Limb (tissue), 2 donors: ENCODE results near the gene PAX1.

Experiments used
- DNase-seq, 2 donors: peaks; one replicate each; pipeline ENCODE4 v3.0.0-alpha.2; 2016; ENCODE audit errors: extremely low spot score in 2 of 2

The PAX1 gene

DNA sequence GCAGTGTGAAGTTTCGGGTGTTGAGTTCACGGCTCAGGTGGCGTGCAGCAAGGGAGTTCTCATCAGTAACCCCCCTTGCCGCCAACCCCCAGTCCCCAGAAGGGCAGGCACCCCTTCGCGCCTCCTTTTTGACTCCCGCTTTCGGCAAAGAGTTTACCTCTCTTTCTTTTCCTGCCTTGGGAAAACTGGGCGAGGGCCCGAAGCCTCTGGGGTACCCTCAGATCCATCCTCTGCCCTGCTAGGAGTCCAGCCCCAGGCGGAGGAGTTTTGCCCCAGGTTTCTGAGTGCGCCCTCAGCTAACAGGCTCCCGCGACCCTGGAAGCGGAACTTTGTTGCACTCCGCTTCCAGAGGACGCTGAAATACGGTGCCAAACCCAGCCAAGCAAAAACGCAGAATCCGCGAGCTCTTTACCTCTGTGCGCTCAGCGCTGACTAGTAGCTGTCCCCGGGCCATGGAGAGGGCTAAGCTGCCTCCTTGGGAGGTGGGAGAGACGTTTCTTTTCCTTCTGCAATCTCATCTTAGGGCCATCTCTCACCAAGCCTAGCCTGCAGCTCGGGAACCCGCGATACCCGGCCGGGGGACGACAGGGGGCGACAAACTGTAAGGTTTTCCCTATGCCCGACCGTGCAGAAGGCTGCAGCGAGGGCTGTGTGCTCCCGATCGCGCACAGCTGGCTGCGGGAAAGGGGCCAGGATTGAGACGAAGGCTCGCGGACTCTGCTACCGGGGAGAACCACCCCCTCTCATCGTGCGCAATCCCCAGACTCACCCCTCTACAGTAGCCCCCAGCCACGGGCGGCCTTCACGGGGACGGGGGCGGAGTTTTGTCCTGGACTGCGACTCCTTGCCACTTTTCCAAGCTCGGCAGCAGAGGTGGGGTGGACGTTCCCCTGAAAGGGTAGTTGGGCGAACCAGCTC, 2.7 kb upstream of the PAX1 start:
- DNase-seq, result peak; percentile 82 to 95

DNA sequence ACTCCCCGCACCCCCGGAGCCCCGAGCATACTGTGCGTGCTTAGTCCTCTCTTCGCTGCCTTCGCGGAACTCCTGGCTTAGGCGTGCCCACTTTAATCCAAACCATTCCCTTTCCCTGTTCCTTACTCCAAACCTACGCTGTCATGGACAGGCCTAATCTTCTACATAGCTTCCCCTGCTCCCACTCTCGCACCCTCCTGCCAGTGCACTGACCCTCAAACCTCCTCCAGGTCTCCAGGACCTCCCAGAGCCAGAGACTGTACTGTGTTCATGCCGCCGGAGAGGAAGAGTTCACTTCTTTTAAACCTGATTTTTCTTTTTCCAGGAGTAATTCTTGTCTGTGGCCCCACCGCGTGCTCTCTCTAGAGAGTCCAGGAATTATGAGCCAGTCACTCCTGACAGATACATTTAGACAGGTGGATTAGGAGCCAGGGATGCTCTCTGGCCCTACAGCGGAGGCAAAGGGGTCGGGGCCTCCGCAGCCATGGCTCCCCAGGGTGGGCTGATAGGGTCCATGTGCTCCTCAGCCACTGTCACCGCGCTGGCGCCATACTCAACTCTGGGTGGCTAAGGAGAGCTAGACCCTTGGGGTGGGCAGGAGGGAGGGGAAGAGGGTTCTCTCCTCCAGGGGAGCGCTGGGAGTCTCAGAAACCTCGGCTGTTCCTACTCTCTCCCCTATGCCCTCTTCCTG, 1.6 kb upstream of the PAX1 start:
- DNase-seq, result no peak

DNA sequence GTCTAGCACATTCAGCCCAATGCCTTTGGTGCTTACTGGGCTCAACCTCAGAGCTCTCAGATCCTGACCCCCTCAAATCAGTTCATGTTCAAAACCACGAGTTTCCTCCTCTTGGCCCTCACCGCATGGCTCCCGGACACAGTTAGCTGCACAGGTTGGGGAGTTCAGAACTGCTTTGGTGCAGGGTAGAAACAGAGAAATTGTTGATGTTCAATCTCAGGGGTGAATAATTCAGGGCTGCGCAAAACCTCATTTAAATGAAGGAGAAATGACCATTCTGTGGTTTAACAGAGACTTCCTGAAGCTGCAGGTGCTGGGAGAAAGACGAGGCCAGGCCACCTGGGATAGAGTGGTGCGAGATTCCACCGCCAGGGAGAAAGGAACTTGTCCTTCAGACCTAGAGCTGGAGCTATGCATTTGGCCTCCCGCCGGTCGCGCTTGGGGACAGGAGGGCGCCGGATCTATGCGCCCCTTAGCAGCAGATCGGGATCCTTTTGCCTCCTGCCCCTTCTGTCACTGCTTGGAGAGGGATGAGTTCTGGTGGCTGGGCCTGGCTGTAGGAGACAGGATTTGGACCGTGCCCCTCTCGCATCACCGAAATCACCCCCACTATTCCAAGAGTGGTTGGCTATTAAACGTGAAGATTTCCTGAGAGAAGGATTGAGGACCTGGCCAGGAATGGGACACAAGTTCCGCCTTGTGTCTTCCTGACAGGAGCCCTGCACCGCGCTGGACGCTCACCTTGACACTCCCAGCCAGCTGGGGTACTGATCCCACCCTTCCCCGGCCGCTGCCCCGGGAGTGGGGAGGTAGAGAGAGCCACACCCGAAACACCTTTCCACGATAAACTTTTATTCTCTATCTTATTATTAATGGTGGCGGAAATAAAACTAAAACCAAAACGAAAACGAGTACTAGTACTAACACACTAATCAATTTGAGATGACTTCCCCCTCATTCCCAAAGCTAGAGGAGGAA, 767 bp upstream of the PAX1 start:
- no peak for DNase-seq

DNA sequence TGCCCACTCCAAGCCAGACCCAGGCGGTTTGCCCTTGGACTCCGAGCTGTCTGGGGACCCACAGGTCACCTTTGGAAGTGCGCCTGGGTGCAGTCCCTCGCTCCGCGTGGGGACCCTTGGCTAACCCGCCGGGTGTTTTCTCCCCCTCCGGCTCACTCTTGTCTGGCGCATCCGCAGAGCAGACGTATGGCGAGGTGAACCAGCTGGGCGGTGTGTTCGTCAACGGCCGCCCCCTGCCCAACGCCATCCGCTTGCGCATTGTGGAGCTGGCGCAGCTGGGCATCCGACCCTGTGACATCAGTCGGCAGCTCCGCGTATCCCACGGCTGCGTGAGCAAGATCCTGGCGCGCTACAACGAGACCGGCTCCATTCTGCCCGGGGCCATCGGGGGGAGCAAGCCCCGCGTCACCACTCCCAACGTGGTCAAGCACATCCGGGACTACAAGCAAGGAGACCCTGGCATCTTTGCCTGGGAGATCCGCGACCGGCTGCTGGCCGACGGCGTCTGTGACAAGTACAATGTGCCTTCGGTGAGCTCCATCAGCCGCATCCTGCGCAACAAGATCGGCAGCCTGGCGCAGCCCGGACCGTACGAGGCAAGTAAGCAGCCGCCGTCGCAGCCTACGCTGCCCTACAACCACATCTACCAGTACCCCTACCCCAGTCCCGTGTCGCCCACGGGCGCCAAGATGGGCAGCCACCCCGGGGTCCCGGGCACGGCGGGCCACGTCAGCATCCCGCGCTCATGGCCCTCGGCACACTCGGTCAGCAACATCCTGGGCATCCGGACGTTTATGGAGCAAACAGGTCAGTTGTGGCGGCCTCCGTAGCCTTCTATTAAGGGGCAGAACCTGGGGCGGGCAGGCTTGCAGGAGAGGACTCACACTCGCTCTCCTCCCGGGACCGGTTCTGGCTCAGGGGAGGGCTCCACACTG, 1.1 kb downstream of the PAX1 start:
- DNase-seq, result peak in 1 of 2 donors; percentile 62

DNA sequence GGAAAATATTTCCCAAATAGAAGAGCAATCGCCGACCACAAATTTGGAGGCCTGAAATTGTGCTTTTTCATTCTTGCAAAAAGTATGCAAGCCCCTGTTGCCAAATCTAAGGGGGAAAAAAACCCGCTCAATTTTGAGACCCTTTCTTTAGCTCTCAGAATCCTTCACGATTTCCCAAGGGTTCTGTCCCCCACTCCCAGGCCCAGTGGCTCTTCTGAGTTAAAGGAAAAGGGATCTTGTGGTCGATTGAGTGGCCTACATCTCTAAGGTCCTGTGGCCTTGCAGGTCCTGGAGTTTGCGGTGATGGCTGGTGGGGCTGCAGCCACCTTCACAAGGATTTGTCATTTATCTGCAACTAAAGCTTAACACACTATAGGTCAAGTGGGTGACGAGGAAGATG, 1.8 kb downstream of the PAX1 start:
- DNase-seq, result no peak

DNA sequence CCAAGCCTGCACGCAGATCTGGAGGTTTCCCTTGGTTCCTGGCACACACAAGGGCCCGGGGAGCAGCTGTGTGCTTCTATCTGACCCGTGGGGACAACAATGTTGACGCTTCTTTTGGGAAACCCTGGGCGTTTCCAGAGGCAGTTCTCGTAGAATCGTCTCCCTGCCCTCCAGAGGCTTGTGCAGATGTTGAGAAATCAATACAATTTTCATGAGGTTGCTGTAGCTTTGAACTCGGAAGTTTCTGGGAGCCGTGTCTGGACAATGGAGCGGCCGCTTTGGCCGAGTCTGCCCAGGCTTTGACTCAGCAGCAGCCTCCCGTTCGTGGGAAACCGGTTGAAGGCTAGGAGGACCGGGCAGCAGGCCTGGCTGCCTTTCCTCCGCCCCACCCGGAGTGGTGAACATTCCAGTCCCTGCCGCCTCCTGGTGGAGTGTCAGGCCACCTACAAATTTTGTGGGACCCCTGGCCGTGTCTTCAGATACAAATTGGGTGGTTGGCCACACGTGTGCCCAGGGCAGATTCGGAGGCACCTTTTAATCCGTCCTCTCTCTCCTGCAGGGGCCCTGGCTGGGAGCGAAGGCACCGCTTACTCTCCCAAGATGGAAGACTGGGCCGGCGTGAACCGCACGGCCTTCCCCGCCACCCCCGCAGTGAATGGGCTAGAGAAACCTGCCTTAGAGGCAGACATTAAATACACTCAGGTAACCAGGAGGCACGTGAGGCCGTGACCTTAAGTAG, 2.7 kb downstream of the PAX1 start:
- DNase-seq, result no peak

DNA sequence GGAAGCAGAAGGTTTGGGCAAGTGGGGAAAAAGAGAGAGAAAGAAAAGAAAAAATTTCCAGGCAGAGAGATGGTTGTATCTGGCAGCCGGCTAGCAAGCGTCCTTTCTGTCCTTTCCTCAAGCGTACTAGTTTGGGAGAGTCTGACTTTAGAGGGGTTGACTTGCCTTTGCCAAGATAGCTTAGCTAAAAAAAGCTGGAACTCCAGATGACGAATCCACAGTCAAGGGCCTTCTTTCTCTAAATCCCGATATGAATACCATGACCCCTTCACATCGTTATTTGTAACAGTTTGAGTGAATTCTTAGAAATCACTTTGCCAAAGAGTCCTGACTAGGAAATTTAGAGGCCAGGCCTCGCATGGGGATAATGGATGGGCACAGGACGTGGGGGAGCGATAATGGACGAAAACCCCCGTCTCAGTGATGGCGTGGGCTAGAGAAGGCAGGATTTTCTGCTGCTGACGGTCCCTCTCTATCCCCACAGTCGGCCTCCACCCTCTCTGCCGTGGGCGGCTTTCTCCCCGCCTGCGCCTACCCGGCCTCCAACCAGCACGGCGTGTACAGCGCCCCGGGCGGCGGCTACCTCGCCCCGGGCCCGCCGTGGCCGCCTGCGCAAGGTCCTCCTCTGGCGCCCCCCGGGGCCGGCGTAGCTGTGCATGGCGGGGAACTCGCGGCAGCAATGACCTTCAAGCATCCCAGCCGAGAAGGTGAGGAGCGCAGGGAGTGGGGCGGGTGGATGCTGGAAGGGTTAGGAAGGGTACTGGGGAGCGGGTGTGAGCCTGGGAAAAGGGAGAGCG, 3.5 kb downstream of the PAX1 start:
- DNase-seq, result no peak

DNA sequence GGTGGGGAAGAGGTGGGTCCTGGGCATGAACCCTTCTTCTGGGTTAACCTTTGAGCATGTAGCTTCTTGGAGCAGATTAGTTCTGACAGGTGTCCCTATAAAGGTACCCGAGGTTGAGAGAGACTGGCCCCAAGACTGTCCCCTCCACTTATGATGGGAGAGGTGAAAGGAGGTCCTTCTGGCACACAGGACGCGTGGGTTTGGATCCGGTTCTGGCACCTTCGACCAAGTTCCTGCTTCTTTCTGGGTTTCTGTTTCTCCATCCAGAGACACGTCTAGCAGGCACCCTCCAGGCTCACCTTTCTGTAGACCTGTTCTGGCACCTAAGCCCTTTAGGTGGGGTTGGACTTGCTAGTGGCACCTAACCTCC, 4.1 kb downstream of the PAX1 start:
- no peak for DNase-seq

DNA sequence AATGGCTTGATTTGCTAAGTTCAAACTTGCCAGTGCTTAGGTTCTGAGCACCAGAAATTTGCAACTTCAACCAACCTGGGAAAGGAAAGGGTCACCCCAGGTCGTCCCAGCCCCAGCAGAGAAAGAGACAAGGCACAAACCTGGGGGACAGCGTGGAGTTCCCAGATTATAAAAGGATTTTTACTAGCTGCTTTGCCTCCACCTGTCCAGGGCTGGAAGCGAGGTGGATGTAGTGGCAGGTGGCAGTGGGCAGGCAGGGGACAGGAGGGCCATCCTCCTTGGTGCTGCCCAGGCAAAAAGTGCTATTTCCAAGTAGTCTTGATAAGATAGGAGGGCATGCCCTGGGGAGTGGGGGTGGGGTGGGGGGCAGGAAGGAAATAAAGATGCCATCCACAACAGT, 4.9 kb downstream of the PAX1 start:
- no peak for DNase-seq

DNA sequence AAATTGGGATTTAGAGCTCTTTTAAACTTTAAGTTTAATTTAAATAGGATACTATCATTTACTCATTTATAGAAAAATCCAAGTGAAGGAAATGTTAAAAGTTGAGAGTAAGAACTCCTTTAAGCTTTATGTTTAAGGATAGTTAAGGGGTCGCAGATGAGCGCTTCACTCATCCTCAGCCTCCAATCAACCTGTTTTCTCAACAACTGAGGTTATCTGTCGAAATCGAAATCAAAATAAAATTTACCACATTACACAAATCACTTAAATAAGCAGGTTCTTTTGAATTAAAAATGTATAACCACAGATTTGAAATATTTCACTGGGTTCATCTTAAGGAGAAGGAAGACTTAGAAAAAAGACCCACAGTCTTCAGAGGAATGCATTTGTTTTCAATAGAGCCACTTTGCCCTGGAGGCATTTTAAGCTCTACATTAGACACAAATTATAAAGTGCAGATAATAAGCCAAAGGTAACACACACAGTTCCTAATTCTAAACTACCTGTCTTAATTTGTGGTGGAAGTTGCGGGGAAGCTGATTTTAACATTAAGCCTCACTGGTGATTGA, 5.5 kb downstream of the PAX1 start:
- no peak for DNase-seq

DNA sequence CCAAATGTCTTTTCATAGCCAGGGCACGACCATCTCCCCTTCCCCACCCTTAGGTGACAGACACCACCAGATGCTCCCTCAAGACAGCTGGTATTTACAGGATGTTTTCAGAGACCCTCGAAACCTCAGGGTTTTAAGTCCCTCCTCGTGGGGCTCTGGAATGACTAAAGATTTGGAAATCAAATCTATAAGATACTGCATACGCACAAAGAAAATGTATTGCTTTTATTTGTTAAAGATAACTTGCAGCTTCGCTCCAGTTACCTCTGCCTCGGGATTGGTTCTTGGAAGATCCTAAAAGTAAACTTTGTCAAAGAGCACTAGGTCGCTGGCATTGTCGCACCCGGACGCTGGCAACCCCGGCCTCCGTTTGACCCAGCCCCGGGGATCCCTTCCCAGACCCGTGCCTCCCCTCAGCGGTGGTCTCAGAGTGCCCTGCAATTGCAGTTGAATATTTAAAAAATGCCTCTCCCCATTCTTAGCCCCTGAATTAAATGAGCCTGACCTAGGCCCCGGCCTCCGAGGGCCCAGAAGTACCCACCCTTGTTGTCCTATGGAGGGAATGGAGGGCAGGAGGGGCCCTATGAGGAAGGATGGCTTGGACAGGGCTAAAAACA, 7.1 kb downstream of the PAX1 start:
- no peak for DNase-seq

DNA sequence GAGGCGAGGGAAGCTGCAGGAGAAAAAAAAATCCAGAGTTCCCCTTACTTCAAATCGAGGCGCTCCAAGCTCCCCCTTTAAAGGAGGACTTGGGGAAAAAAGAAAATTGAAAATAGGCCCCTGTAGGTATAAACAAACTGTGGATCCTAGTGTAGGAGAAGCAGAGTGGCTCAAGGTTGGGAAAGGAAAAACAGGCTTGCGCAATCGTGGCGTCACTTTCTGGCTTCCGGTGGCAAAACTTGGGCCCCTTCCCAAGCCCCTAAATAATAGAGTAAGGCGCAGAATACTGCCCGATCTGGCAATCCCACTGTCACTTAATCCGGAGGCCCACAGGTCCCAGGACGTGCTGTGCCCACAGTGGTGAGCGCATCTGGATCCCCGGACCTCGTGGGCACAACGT, 8.0 kb downstream of the PAX1 start:
- DNase-seq, result no peak

DNA sequence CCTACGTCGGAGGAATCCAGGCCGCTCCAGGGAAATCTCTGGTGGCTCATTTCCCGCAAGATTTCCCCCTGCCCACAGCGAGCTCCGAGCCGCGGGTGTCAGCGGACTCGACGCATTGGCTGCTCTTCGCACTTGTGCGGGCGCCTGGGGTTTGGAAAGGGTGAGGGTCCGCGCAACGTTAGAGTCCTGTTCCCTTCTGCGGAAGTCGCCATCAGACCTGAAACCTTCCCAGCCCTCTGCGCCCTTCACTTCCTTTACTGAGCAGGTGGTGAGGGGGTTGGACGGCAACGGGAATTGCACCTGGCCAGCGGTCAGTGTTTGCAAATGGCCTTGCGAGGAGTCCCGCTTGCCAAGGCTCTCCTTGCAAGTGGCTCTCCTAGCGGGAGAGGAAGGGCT, 8.4 kb downstream of the PAX1 start:
- DNase-seq, result no peak

DNA sequence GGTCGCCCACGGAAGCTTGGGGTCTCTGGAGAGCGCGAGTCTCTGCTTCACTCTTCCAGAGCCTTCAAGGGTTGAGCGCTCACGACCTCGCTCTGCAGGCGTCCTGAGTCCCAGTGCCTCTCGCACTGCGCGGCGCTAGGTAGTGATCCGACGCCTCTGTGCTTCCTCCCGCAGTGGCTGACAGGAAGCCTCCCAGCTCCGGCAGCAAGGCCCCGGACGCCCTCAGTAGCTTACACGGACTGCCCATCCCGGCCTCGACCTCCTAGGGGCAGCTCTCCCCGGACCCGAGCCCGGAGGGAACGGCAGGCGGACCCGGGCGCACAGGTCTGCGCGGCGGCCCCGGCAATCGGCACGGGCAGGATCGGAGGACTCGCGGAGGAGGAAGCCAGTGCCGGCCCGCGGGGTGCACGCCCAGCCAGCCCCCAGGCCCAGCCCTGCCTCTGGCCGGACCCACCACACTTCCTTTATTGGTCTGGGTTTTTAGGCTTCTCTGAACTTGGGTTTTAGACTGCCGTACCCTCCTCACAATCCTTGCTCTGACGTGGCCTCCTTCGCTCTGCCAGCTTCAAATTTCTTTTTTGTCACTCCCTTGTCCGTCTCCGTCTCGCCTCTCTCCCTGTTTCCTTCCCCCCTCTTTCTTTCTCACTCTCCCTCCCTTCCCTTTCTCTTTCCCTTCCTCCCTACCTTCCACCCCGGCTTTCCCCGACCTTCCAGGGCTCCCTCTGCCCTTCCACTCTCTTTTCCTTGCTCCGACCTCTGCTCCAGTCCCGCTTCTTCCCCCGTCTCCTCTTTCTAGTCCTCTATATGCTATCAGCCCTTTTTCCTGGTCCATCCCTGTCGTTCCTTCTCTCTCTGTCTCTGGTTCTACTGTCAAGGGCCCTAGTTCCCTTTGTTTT, 9.1 kb downstream of the PAX1 start:
- DNase-seq, result no peak

DNA sequence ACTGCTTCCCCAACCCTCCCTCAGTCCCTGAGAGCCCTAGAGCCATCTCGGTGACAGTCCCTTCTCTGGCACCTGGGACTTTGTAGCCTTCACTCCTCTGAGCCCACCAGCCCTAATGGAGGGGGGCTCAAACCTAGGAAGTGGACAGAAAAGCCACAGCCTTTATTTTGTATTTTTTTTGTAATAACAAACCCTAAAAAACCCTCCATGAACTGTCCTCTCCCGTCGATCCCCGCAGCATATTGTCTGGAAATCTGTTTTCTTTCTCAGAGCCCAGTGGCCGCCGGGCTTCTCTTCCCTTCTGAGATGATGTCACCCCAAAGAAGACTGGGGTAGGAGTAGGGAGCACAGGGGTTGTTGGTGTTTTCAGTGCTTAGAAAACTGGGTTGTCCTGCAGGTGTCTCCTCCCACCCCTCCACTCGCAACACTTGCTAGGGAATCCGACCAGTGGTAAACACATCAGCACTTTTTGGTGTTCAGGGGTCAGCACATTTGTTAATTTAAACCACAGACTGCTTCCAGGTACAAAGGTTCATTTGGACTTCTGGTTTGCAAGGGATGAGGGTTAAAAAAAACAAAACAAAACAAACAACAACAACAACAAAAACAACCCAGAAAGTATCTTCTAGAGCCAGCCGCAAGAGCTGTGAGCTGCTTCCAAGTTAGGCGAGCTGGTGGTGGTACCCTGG, 9.9 kb downstream of the PAX1 start:
- no peak for DNase-seq

DNA sequence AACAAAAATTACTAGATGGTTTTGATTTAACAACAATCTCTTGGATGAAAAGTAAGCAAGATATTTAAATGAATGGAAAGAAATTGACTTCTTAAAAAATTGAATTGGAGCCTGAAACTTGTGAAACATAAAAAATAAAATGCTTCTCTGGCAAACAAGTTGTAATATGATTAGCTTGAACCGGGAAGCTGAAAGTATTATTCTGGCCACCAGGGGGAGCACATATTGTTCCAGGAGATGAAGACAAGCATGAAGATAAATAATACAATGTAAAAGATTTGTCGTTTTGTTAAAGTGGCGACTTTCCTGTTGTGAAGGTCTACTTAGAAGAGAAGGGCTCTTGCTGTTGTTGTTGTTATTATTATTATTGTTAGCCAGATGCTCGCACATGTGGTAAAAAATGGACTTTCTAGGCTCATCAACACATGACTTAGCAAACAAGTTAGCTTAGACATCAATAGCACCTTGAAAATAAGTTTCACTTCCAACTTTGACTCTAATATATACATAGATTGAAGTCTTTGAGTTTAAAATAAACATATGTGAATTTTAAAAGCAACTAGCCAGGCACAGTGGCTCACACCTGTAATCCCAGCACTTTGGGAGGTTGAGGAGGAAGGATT, 14.2 kb downstream of the PAX1 start:
- DNase-seq, result peak; percentile 79 to 82
